HEK293 (cell line): ENCODE measurements around the gene MAP3K5.

Experiments used
- CTCF ChIP-seq: fragments of 450-650 bp; formaldehyde crosslinking; IDR thresholded peaks from 2 replicates; pipeline ENCODE4 v1.5.1; 2016; ENCODE audit warnings: missing biosample characterization, missing genetic modification characterization
- HOXC10 ChIP-seq: sonication (generic); formaldehyde crosslinking; IDR thresholded peaks from 2 replicates; pipeline ENCODE4 v1.8.1; 2023; ENCODE audit warnings: mild to moderate bottlenecking, missing genetic modification reagents
- PRDM4 ChIP-seq: fragments of 450-650 bp; formaldehyde crosslinking; IDR thresholded peaks from 2 replicates; pipeline ENCODE4 v1.5.1; 2017; ENCODE audit warnings: missing biosample characterization, missing genetic modification characterization

GRCh38 chr6:136587527-136587926 is 204.8 kb downstream of the MAP3K5 start:
- TF ChIP-seq CTCF (no peak), PRDM4 (tag by site-specific recombination) (no peak), HOXC10 (CRISPR knock-in tag) (no peak)
